Upper lobe of left lung (tissue), 6 donors: ENCODE data around the gene RBBP6. TPM values are rescaled to one million over a fixed set of nuclear protein-coding genes. Genes with fewer than 3 reads are reported as not detected.

Experiments
- ATAC-seq, 2 donors: fragments of 200-7000 bp; cut with Tn5 transposase; one replicate each; pipeline ENCODE4 v1.9.1; 2022; ENCODE audit warnings: mild to moderate bottlenecking in 2 of 2, moderate library complexity in 2 of 2; ENCODE audit not compliant: low FRiP score in 2 of 2
- DNase-seq, 2 donors: peaks; one replicate each; pipeline ENCODE4 v3.0.0-alpha.2; 2019 to 2020
- H3K27ac ChIP-seq, 4 donors: fragments of 200-600 bp; sonication (generic); one replicate each; pipeline ENCODE4 v1.5.1; 2016 to 2019
- H3K27me3 ChIP-seq, 4 donors: fragments of 200-600 bp; sonication (generic); one replicate each; pipeline ENCODE4 v1.5.1; 2017 to 2019
- H3K36me3 ChIP-seq, 4 donors: fragments of 200-600 bp; sonication (generic); one replicate each; pipeline ENCODE4 v1.5.1; 2016 to 2019
- H3K4me1 ChIP-seq, 4 donors: fragments of 200-600 bp; sonication (generic); one replicate each; pipeline ENCODE4 v1.5.1; 2018 to 2019
- H3K4me3 ChIP-seq, 4 donors: fragments of 200-600 bp; sonication (generic); one replicate each; pipeline ENCODE4 v1.5.1; 2017 to 2019; ENCODE audit warnings: mild to moderate bottlenecking in 2 of 4, moderate library complexity in 1 of 4
- H3K9me3 ChIP-seq, 4 donors: fragments of 200-600 bp; sonication (generic); one replicate each; pipeline ENCODE4 v1.5.1; 2018 to 2019
- EP300 ChIP-seq, 4 donors: sonication (generic); formaldehyde crosslinking; IDR thresholded peaks; one replicate each; pipeline ENCODE4 v1.5.1; 2017; ENCODE audit warnings: antibody characterized with exemption in 4 of 4, control low read depth in 2 of 4
- POLR2A ChIP-seq, 4 donors: fragments of 450-650 bp; IDR thresholded peaks; one replicate each; pipeline ENCODE4 v1.5.1; 2016 to 2017; ENCODE audit warnings: antibody characterized with exemption in 4 of 4, mild to moderate bottlenecking in 2 of 4
- POLR2AphosphoS5 ChIP-seq, 2 donors: sonication (generic); formaldehyde crosslinking; IDR thresholded peaks; one replicate each; pipeline ENCODE4 v1.5.1; 2017; ENCODE audit warnings: antibody characterized with exemption in 2 of 2
- WGBS, 2 donors: methylation state at CpG; one replicate each; pipeline ENCODE4 v1.1.5; 2017 to 2018; 5-methylcytosine and 5-hydroxymethylcytosine counted together
- total RNA-seq, 6 donors: library from RNA; depleted of rRNA in 4 of 6; stranded (reverse); fragments of >200 nt in 4 of 6; gene quantifications; one replicate each; pipeline versions ENCODE4 v1.1.0 to v1.2.1, GENCODE V29; 2016 to 2021
- TF ChIP-seq, protein P1 (sequence below), 6 experiments: fragments of 450-650 bp in 4 of 6; fragments of 200-600 bp in 2 of 6; sonication (generic) in 2 of 6; IDR thresholded peaks; one replicate each; pipeline ENCODE4 v1.5.1; 2016 to 2019; ENCODE audit warnings: antibody characterized with exemption in 6 of 6
- donor health status: DM: no; HTN: no; CAD: no; lungs with moderate emphysema.
- donor health status: DM: no; HTN: yes; CAD: no; lungs with severe emphysema.

Gene RBBP6
- total RNA-seq, 6 donors from 2014 or later = 40.9 to 79.5 (median 45.4) TPM

DNA sequence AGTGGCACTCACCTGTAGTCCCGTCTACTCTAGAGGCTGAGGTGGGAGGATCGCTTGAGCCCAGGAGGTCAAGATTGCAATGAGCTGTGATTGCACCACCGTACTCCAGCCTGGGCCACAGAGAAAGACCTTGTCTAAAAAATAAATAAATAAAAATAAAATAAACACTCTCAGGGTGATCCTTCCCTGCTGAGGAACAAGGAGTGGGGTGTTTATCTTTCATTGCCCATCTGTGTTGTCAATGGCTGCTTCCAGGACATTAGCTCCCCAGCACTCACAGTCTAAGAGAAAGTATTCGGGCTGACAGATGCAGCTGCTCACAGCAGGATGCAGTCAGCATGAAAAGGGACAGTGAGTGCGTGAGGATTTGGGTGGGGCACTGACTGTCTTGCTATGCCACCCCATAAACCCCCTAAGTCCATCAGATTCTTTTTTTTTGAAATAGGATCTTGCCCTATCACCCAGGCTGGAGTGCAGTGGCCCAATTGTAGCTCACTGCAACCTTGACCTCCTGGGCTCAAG, 31.3 kb upstream of the RBBP6 start:
- no peak for DNase-seq
- no peaks in the 10 kb centered on the region for H3K4me1 ChIP-seq
- no peak overlapping the region for H3K4me3 ChIP-seq
- H3K9me3 ChIP-seq = no peaks in the 10 kb centered on the region
- no peak for ATAC-seq
- no peaks in the 10 kb centered on the region for H3K27me3 ChIP-seq
- H3K36me3 ChIP-seq = no peaks in the 10 kb centered on the region
- 78 to 82% methylated on average over 5 of the region's 5 CpGs for WGBS, 2 donors
- no peak overlapping the region for H3K27ac ChIP-seq
- no peak for TF ChIP-seq EP300 (IDR thresholded peaks at IDR 0.05)
- no peak for TF ChIP-seq POLR2AphosphoS5 (IDR thresholded peaks at IDR 0.05)

DNA sequence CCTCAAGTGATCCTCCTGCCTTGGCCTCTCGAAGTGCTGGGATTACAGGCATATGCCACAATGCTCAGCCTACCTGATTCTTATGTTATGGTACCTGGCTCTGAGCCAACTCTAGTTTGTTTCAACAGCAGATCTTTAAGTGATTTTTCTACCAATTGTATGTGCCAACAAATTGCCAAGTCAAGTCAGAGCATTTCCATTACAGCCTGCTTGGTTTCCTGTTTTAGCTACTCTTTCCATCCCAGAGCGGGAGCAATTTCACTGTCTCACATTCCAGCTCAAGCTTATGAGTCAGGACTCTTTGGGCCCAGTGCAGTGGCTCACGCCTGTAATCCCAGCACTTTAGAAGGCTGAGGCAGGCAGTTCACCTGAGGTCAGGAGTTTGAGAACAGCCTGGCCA, 30.8 kb upstream of the RBBP6 start:
- no peaks in the 10 kb centered on the region for H3K36me3 ChIP-seq
- 61 to 71% methylated on average over 3 of the region's 3 CpGs for WGBS, 2 donors
- TF ChIP-seq POLR2AphosphoS5 (IDR thresholded peaks at IDR 0.05) (no peak), POLR2A (IDR thresholded peaks at IDR 0.05) (no peak), EP300 (IDR thresholded peaks at IDR 0.05) (no peak)
- TF ChIP-seq, protein P1, sequence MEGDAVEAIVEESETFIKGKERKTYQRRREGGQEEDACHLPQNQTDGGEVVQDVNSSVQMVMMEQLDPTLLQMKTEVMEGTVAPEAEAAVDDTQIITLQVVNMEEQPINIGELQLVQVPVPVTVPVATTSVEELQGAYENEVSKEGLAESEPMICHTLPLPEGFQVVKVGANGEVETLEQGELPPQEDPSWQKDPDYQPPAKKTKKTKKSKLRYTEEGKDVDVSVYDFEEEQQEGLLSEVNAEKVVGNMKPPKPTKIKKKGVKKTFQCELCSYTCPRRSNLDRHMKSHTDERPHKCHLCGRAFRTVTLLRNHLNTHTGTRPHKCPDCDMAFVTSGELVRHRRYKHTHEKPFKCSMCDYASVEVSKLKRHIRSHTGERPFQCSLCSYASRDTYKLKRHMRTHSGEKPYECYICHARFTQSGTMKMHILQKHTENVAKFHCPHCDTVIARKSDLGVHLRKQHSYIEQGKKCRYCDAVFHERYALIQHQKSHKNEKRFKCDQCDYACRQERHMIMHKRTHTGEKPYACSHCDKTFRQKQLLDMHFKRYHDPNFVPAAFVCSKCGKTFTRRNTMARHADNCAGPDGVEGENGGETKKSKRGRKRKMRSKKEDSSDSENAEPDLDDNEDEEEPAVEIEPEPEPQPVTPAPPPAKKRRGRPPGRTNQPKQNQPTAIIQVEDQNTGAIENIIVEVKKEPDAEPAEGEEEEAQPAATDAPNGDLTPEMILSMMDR (IDR thresholded peaks at IDR 0.05) = no peak
- DNase-seq (no peak), ATAC-seq (no peak)
- no peaks in the 10 kb centered on the region for H3K4me1 ChIP-seq
- no peaks in the 10 kb centered on the region for H3K27me3 ChIP-seq
- no peak overlapping the region for H3K4me3 ChIP-seq
- no peaks in the 10 kb centered on the region for H3K9me3 ChIP-seq
- H3K27ac ChIP-seq = no peak overlapping the region

DNA sequence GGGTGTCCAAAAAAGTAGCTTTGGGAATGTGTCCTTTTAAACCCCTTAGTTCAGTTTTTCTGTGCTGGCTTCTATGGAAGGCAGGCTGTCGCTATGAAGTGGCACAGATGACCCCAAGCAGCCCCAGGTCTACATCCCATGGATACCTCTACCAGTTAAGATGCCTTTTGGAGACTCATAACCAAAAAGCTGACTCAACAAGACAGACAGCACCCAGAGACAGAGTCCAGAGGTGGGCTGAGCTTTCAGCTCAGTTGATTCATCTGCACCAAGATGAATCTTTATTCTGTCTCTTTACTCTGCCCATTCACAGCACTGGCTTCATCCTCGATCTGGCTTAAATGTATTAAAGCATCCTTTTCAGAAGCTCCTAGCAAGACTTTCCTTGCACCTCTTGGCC, 29.8 kb upstream of the RBBP6 start:
- H3K4me3 ChIP-seq = no peak overlapping the region
- TF ChIP-seq, protein P1 (IDR thresholded peaks at IDR 0.05) = no peak
- TF ChIP-seq POLR2A (IDR thresholded peaks at IDR 0.05) = no peak
- no peaks in the 10 kb centered on the region for H3K27me3 ChIP-seq
- 86 to 93% methylated on average over 2 of the region's 2 CpGs for WGBS, 2 donors
- no peaks in the 10 kb centered on the region for H3K36me3 ChIP-seq
- ATAC-seq = no peak
- no peak overlapping the region for H3K27ac ChIP-seq
- no peaks in the 10 kb centered on the region for H3K4me1 ChIP-seq
- no peak for DNase-seq
- H3K9me3 ChIP-seq = no peaks in the 10 kb centered on the region

DNA sequence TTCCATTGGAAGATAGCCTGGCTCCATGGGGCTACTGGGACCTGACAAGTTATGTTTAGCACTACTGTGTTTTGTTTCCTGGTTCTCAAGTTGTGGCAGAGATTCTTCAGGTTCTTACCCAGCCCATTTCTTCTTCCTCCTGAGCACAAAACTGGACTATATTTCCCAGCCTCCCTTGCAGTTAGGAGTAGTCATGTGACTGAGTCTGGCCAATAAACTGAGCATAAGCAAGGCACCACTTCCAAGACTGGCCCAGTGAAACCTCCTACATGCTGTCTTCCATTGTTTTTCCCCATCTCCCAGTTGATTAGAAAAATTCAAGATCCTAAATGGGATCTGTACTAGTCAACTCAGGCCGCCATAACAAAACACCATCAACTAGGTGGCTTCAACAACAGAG, 28.2 kb upstream of the RBBP6 start:
- Histone ChIP-seq H3K4me1 (no peaks in the 10 kb centered on the region), H3K27me3 (no peaks in the 10 kb centered on the region), H3K36me3 (no peaks in the 10 kb centered on the region), H3K9me3 (no peaks in the 10 kb centered on the region), H3K27ac (no peak overlapping the region), H3K4me3 (no peak overlapping the region)
- no peak for DNase-seq
- no peak for ATAC-seq
- no peak for TF ChIP-seq POLR2A (IDR thresholded peaks at IDR 0.05)
- WGBS, 2 donors = 90 to 92% methylated on average over 1 of the region's 1 CpG

DNA sequence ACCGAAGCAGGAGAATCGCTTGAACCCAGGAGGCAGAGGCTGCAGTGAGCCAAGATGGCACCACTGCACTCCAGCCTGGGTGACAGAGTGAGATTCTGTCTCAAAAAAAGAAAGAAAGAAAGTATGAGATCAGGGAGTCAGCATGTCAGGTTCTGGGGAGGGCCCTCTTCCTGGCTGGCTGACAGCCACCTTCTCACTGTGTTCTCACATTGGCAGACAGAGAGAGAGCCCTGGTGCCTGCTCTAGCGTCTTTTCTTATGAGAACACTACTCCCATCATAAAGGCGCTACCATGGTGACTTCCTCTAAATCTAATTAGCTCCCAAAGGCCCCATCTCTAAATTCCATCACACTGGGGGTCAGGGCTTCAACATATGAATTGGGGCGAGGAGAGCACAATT, 27.6 kb upstream of the RBBP6 start:
- H3K4me3 ChIP-seq = no peak overlapping the region
- no peaks in the 10 kb centered on the region for H3K9me3 ChIP-seq
- DNase-seq = no peak
- 85 to 87% methylated on average over 5 of the region's 5 CpGs for WGBS, 2 donors
- H3K27me3 ChIP-seq = no peaks in the 10 kb centered on the region
- H3K4me1 ChIP-seq = peaks cover 0 to 1% (median 0%) of the 10 kb centered on the region in 4 donors
- TF ChIP-seq EP300 (IDR thresholded peaks at IDR 0.05) = no peak
- TF ChIP-seq POLR2AphosphoS5 (IDR thresholded peaks at IDR 0.05) = no peak
- TF ChIP-seq POLR2A (IDR thresholded peaks at IDR 0.05) = no peak
- TF ChIP-seq, protein P1 (IDR thresholded peaks at IDR 0.05) = no peak
- ATAC-seq = no peak
- H3K27ac ChIP-seq = no peak overlapping the region
- H3K36me3 ChIP-seq = no peaks in the 10 kb centered on the region

DNA sequence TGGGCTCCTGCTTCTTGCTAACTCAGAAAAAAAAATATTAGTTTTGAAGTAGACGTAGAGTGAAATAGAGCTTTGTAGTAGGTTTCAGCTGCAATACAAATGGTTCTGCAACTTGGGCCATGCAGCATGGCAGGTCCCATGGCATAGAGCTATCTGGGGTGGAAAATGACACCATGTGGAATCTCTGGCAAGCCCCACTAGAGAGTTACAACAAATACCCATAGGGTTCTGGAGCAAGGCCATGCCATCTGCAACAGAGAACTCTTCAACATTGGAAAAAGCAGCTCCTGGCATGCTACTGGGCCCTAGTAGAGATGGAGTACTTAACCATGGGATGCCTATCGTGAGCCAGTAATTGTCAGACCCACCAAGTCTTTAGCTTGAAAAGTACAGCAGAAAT, 25.3 kb upstream of the RBBP6 start:
- no peak for ATAC-seq
- Histone ChIP-seq H3K4me3 (no peak overlapping the region), H3K27me3 (no peaks in the 10 kb centered on the region), H3K4me1 (peaks cover 0 to 8% (median 4%) of the 10 kb centered on the region in 4 donors), H3K9me3 (no peaks in the 10 kb centered on the region), H3K36me3 (no peaks in the 10 kb centered on the region), H3K27ac (no peak overlapping the region)
- whole genome bisulfite sequencing, 2 donors = 89 to 92% methylated on average over 2 of the region's 2 CpGs
- no peak for DNase-seq
- TF ChIP-seq POLR2AphosphoS5 (IDR thresholded peaks at IDR 0.05) (no peak), EP300 (IDR thresholded peaks at IDR 0.05) (no peak)
- TF ChIP-seq, protein P1 (IDR thresholded peaks at IDR 0.05) = no peak
